HS-5 (cell line): ENCODE data around the gene PCYOX1L.

Source experiments
- DNase-seq: peaks from one replicate; pipeline ENCODE4 v3.0.0-alpha.2; 2012; ENCODE audit warnings: low read depth

The PCYOX1L gene

DNA sequence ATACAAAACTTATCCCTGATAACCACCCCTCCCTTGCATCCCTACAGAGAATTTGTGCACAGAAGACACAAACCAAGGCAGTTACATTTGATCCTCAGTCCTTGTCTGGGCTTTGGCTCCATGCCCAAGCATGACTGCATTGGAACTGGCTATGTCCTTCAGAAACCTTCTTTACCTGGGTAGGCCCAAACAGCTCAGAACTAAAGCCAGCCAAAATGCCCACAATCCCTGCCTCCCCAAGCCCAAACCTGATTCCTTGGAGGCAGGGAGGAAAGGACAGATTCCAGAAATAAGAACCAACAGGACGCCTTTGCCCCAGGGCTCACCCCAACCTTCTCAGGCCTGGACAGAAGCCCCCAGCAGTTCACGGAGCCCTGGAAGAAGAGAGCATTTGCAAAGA, 13.0 kb downstream of the PCYOX1L start:
- no peak for DNase-seq

DNA sequence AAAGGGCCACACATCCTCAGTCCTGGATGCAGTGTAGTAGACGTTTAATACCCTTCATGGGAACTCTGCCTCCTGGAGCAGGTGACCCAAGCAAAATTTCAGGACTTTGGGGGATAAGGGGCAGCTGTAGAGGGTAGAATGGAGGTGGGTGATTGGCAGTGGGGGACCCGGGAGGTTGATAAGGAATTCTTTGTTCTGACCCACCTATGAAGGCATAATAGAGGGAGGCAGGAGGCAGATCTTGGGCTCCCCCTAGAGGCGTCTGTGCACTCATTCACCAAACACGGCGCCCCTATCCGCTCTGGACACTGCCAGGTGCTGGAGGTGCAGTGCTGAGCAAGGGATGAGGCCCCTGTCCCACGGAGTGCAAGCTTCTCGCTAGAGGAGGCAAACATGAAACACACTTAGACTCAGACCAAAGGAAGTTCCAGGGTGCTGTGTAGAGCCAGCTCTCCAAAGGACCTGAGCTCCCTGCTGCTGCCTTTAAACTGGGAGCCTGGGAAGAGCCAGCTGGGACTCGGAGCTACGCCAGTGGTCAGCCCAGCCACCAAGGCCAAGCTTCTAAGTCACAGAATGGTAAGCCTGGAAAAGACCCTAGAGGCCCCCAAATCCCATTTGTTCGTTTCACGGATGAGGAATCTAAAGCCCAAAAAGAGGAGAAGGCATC, 13.6 kb downstream of the PCYOX1L start:
- no peak for DNase-seq

DNA sequence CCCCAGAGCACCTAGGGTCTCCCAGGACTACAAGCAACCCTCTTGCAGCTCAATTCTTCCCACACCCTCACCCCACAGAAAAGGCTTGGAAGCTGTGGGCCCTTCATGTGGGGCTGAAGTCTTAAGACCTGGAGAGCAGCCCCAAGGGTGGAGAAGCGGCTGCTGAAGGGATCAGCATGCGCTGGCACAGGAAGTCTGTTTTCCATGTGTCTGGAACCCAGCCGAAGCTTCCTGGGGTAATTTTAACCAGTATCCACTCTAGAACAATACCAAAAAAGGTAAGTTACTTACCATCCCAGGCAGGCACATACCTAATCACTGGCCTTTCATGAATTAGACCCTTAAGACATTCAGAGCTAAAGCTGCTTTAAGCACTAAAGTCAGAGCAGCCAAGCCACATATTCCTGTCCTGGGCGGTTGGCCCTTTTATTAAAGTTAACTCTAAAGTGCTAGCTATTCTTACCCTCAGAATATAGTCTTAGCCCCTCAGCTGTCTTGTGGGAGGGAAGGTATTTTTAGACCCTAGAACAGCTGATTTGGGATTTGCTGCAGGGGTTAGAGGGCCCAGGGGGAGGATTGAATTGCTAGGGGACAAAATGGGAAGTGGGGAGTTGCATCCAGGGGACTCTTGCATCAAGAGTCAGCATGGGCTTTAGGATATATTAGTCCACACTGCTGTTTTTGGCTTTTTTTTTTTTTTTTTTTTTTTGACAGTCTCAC, 14.4 kb downstream of the PCYOX1L start:
- no peak for DNase-seq

DNA sequence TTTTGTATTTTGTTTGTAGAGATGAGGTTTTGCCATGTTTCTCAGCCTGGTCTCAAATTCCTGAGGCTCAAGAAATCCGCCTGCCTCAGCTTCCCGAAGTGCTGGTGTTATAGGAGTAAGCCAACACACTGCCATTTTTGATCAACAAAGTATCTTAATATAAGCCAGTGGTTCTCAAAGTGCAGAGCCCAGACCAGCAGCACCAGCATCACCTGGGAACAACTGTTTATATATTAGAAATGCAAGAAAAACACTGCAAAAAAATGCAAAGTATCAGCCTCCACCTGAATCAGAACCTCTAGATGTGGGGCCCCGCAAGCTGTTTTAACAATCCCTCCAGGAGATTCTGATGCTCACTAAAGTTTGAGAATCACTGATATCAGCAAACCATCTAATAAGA, 15.1 kb downstream of the PCYOX1L start:
- no peak for DNase-seq

DNA sequence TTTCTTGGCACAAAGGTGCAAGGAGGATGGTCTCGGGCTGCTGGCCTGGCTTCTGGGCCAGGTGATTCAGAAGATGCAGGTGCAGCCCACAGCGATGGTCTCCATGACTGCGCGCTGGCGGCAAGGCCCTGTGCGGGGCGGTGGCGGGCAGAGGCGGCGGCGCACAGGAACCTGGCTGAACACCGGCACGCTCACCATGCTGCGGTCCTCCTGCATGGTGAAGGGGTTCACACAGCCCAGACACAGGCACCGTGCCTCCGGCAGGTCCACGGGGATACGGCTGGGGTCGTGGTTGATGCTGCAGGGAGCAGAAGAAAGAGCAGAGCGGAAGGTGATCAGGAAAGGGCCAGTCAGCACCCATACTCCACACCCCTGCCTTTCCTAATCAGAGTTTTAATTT, 16.5 kb downstream of the PCYOX1L start:
- DNase-seq: no peak

DNA sequence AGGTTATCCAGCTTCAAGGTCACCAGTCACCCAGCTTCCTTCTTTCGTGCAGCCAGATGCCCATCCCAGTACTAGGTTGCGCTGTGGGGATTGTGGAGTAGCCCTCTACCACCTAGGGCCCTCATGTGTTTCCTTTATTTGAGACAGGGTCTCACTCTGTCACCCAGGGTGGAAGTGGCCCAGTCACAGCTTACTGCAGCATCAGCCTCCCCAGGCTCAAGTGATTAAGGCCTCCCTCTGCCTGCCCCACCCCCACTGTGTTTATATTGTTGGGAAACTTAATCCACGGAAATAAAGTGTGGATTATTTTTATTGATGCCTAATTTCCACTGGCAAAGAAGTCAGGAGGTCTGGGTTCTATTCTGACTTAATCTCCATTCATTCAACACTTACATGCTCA, 17.0 kb downstream of the PCYOX1L start:
- no peak for DNase-seq

DNA sequence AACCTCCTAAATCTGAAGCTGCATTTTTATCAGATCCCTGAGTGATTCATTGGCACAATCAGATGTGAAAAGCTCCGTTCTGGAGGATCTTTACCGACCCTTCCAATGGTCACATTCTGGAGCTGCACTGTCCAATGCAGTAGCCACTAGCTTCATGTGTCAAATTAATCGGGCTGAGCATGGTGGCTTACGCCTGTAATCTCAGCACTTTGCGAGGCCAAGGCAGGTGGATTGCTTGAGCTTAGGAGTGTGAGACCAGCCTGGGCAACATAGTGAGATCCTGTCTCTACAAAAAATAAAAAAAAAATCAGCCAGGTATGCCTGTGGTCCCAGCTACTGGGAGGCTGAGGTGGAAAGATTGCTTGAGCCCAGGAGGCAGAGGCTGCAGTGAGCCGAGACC, 17.6 kb downstream of the PCYOX1L start:
- no peak for DNase-seq

DNA sequence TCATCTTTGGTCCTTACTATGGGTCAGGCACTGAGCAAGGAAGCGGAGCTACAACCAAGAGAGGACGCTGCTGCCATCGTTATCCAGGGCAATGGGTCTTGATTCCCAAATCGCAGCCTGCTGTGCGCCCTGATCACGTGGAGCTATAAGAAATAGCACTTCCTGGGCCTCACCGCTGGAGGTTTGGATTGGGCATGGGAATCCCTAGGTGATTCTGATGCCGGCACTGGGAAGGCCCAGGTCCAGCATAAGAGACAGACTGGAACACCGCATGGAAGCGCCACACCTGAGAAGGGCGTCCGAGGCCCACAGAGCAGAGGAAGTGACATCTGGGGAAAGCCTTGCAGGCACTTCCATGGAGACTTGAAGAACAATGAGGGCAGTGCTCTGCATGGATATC, 18.3 kb downstream of the PCYOX1L start:
- DNase-seq: no peak

DNA sequence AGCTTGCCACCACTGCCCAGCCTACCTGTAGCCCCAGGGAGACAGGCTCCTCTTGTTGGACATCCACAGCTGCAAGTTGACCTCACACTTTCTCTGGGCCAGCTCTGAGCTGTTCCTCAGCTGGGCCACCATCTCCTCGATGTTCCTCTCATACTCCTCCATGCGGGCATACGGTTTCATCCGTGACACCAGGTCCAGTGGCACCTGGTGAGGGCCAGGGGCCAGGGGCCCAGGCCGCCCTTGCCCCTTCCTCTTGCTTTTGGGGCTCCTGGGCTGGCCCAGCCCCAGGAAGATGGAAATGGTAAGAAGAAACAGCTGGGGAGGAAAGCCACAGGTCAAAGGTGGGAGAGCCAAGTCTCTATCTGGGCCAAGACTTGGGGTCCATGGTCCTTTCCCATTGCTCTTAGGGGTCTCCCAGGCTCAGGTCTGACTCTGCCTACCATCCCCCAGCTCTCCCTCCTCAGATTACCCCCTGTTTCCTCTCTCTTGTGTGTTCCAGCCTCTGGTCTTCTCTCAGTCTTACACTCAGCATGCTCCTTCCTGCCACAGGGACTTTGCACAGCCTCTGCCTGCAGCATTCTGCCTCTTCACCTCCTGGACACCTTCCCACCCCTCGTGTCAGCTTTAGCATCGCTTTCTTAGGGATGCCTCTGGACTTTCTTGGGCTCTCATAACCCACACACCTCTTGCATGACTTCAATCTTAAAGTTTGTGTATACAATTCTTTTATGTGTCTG, 19.0 kb downstream of the PCYOX1L start:
- no peak for DNase-seq

DNA sequence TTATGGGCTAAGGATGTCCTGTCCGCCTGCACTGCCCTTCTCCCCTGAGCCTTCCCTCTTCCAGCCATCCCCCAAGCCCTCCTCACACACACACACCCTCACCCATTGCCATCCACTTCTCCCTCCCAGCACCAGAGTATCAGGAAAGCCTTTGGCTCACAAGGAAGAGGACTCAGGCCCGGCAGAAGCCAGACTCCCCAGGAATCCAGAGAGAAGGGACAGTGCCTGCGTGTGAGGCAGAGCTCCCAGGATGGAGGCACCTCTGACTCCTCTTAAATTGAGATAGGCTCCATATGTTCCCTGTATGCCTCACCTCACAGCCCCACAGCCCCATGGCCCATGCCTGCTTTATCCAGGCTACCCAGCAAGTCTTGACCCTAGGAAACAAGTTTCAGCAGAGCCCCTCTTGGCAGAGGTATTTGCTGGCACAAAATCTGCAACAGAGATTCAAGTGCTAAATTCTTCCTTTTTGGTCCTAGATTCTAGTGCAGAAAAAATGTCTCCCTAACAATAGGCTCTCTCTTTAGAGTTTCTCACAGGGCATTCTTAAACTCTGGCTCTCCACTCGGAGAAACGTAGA, 20.5 kb downstream of the PCYOX1L start:
- DNase-seq: no peak

DNA sequence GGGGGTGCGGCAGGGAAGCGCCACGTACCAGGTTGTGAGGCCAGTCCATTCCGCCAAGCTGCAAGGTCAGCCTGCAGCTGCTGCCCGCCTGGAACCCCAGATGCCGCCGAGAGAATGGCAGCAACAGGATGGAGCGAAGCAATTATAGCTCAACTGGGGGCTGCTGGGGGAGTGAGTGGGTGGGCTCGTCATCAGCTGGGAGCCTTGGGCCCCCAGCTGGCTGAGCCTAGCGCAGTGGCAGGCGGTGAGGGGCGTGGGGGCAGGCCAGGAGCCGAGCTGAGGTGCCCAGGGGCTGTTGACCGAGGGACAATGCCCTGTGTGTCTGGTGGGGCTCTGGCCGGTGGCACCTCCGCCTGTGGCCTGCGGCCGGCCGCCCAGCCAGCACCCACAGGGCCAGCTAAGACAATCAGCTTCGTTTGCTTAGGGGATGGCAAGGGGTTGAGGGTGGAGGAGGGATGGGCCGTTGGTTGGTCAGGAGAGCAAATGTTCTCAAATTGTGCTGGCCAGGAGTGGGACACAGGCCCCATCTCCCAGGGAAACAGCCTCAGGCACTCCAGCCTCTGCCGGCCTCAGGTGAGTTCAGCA, 21.4 kb downstream of the PCYOX1L start, which contains the start of gene IL17B:
TSS of gene IL17B (minus strand) at position 116 of the 585 bp plus-strand sequence. CDS start at position 49, 67 bp downstream.
- DNase-seq: no peak

DNA sequence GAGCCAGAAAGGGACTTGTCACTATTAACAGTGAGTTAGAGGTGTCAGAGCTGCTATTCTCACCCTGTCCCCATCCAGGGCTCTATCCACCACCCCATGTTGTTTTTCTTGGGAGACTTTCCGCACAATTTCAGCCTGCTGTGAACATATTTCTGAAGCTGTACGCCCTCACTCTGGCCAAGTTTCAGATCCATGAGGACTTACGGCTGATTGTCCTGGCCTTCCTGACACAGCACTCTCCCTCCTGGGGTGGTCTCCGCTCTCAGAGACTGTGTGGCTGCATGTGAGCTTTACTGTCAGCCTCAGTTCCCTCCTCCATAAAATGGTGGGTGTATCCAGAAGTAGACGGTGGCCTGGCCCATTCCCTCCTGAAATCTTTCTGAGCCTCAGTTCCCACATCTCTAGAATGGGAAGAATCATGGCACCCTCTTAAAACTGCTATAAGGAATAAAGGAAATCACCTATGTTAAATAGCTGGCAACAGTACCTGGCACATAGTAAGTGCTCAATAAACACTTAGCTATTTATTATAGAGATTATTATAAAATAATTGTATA, 22.1 kb downstream of the PCYOX1L start:
- no peak for DNase-seq

DNA sequence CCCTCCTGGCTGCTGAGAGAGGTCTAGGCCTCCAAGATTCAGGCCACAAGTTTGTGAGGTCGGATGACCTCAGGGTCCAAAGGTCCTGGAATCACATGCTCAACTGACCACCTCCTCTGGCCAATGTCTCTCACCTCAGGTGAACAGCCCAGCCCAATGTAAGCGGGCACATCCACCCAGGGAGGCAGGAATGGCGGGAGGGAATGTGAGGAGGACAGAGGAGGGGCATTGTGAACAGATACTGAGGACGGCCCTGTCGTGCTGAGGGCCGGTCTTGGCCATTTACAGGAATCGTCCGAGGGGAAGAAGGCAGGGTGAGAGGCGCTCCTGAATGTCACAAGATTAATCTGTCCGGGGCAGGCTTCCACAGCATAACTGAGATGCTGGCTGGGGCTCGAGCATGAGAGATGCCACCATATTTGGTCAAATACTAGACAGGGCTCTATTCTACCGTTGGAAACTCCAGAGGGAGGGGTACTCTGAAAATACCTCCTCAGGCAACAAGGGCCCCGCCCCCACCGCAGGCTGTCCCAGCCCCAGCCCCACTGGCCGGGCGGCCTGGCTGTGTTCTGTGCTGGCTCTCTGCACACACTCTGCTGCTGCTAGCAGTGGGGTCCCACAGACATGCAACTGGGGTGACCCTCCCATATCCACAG, 22.7 kb downstream of the PCYOX1L start:
- DNase-seq: no peak

DNA sequence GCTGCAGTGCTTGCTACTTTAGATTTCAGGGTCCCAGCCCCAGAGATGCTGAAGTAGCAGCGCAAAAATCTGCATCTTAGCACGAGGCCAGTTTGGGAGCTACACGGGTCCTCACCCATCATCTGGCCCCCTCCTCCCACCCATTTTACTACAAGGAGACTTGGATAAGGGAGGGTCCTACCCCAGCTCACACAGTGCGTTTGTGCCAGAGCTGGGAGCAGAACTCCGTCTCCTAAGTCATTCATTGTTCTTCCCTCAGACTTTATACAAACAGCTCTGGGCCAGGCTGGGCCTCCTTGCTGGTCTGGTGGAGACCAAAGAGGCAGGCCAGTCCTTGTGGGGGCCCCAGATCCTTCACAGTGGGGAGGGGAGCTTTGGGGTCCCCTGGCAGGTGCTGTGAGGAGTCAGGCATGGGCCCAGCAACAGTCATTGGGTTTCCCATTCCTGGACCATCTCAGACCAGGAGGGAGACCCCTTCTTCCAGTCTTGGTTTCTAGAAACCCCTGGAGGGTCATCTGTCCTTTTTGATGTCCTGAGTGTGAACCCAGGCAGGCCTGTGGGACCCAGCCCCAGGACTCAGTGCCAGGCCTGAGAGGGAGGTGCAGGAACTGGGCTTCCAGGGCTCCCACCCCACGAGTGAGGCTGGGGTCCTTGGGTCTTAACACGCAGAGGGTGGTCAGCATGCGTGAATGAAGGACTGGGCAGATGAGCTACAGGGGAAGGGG, 23.6 kb downstream of the PCYOX1L start:
- DNase-seq: no peak

DNA sequence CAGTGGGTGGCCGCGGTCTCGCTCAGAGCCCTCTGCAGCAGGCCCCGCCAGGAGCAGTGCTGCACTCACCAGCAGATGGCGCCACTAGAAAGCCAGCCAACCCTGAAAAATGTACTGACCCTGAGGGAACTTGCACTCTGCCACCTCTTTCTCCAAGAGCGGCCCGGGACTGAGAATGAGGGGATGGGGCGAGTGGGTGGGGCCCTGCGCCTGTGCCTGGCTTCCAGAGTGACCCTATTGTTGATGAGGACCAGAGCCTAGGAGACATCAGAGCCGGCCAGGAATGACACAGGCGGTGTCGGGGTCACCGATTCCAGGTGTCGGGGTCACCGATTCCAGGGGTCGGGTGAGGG, 24.1 kb downstream of the PCYOX1L start:
- no peak for DNase-seq

DNA sequence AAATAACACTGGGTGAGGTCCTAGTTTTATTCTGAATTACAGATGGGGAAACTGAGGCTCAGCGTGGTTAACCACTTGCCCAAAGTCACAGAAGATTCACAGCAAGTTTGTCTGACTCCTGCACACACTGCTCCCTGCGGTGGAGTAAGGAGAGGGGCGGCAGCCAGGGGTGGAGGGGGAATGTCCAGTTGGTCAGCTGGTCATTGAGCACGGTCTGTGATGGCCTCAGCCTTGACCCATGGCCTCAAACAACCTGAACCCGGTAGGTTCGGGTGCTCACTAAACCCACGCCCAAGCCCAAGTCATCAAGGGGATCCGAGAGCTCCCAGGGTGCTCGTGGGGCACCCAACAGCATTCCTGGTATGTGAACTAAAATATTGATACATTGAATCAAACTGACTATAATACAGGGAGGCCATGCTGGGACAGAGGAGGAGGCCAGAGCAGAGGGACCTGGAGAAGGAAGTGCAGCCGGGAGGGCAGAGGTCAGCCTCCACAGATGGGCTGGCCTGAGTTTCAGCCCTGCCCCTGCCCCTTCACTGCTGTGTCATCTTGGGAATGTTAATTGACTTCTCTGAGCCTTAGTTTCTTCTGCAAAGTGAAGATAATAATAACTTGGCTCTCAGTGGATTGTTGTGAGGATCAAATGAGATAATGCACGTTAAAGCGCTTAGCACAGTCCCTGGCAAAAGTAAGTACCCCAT, 24.8 kb downstream of the PCYOX1L start:
- DNase-seq: no peak

DNA sequence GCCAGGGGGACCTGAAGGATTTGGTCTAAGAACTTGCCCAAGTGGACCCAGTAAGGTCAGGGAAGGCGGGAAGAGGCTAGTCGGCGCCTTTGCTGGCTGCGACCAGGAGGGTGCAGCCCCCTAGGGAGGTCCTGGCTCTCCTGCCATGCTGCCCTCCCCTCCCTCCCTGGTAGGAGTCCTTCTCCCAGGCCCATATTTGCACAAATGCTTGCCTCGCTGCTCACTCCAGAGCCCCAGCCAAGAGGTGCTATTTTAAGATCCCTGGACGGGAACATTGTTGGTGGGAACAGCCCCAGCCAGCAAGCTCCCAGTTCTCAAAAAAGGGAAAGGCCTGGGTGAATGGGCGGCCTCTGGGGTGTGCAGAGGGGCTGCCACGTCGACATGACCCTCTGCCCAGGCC, 25.6 kb downstream of the PCYOX1L start:
- DNase-seq: no peak

DNA sequence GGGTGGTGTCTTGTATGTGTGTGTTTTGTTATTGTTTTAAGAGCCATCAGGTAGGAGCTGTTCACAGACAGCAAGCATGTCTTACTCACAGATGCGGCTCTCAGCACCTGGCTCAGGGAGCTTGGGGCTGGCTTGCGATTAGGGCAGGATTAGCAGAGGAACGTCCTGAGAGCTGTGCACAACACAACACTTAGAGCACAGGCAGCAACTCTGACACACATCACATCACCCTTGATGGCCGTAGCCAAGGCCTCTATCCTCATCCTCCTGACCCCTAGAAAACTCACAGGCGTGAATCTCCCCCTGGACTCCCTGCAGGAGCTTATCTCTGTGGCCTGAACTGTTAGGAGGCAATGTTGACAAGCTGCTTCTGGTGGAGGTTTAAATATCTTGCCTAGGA, 28.3 kb downstream of the PCYOX1L start:
- no peak for DNase-seq

DNA sequence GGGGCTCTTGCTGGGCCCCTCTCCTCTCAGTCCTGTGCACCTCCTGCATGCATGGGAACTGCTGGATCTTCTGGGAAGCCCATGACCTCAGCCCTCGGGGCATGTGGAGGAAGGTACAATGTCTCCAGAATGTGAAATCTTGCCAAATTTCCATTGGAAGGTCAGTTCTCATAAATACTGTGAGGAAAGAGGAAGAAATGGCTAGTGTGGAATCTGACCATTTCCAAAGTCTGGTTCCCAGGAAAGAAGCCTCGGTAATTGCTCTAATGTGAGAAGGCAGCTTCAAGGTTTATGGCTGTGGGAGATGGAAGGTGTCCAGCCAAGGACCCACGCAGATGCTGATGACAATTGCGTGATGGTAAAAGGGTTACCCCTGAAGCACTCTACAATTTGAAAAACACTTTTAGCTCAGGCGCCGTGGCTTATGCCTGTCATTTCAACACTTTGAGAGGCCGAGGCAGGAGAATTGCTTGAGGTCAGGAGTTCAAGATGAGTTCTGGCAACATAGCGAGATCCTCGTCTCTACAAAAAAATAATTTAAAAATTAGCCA, 29.3 kb downstream of the PCYOX1L start:
- no peak for DNase-seq

DNA sequence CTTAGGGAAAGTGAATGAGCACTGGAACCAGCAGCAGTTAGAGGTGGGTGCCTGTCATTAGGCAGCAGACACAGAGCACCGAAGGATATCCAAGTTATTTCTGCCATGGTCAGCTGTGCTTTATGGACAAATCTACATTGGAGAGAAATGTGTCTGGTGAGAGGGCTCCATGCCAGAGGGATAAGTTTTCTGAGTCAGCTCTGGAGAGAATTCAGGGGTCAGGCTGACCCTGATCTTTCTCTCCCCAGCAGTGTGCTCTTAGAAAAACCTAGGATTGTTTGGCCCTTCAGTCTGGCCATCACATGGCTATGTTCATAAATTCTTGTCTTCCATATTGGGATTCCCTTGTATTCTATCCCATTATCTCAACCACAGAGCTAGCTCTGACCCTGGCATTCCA, 30.1 kb downstream of the PCYOX1L start:
- DNase-seq: no peak
